ENCODE measurements around the gene CUEDC1. TPM values are rescaled to one million over a fixed set of nuclear protein-coding genes. Genes with fewer than 3 reads are reported as not detected.

Gene CUEDC1
- total and polyA plus RNA-seq, 2 of the 13 experiments (the other 11 are each of a cell fraction or from before 2014, with no cell fraction given) = 7.4 to 12.9 TPM

DNA sequence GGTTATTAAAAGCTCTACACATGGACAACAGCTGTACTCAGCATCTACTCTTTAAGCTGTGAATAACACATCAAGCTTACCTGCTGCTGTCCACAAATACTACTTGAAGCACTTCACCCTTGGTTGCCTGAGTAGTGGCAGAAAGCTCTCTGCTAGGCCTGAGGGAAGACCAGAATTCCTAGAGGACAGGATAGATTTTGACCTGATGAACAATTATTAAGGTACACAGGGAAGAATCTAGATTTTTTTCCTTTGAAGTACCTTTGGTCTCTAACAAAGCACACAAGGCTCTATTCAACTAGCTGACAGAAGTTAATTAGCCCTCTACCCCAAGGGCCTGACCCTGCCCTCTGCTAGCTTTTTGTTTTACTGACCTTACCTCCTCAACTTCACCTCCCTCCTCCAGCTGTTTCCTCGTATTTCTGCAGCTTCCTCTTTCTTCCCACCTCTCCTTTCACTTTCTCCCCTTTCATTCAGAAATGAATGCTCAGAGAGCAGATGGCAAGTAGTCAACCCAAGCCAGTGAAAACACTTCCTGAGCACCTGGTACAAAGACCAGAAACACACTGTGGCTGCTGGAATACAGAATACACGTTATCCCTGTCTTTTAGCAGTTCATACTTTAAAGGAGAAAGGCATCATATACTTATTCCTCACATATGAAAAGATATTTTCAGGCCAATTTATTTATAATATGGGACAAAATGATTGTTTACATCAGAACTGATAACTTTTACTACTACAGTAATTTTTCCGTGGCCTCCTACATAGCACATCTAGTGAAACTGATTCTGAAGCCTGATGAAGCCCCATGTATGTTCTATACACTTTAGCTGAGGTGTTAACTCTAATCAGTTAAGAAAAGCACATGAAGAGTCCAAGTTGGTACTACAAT is 38.5 kb upstream of the CUEDC1 start (continued):
- TF ChIP-seq, protein P1, sequence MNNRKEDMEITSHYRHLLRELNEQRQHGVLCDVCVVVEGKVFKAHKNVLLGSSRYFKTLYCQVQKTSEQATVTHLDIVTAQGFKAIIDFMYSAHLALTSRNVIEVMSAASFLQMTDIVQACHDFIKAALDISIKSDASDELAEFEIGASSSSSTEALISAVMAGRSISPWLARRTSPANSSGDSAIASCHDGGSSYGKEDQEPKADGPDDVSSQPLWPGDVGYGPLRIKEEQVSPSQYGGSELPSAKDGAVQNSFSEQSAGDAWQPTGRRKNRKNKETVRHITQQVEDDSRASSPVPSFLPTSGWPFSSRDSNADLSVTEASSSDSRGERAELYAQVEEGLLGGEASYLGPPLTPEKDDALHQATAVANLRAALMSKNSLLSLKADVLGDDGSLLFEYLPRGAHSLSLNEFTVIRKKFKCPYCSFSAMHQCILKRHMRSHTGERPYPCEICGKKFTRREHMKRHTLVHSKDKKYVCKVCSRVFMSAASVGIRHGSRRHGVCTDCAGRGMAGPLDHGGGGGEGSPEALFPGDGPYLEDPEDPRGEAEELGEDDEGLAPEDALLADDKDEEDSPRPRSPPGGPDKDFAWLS (CRISPR knock-in tag; IDR thresholded peaks at IDR 0.05; ENCODE audit: borderline replicate concordance) = no peak
- TF ChIP-seq, protein P2, sequence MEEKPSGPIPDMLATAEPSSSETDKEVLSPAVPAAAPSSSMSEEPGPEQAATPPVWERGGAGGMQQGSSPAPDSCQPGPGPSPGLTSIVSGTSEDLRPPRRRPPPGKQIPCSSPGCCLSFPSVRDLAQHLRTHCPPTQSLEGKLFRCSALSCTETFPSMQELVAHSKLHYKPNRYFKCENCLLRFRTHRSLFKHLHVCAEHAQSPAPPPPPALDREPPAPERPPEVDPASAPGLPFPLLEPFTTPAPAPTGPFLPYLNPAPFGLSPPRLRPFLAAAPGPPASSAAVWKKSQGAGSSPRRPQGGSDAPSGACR (CRISPR knock-in tag; IDR thresholded peaks at IDR 0.05) = no peak
- TF ChIP-seq CENPX (CRISPR knock-in tag; IDR thresholded peaks at IDR 0.05) = no peak
- no peak for TF ChIP-seq CREB1 (IDR thresholded peaks at IDR 0.05)
- TF ChIP-seq CREB1 (CRISPR knock-in tag; IDR thresholded peaks at IDR 0.05) = peak; percentile 49; the same call in 1 of the 2 replicates
- no peak for TF ChIP-seq MIXL1 (CRISPR knock-in tag; IDR thresholded peaks at IDR 0.05)
- TF ChIP-seq GATAD2A (CRISPR knock-in tag; IDR thresholded peaks at IDR 0.05) = no peak; the same call in 1 of the 2 replicates
- TF ChIP-seq ZFP41 (CRISPR knock-in tag; IDR thresholded peaks at IDR 0.05; ENCODE audit: borderline replicate concordance) = no peak
- TF ChIP-seq NR2F6 (IDR thresholded peaks at IDR 0.05) = peak; percentile 90
- peak; percentile 83 for TF ChIP-seq NR2F6 (CRISPR knock-in tag; IDR thresholded peaks at IDR 0.05)
- TF ChIP-seq SMYD3 (CRISPR knock-in tag; IDR thresholded peaks at IDR 0.05) = no peak
- no peak for TF ChIP-seq CBX2 (IDR thresholded peaks at IDR 0.05; ENCODE audit: low read depth, low read length)
- TF ChIP-seq CBX2 (CRISPR knock-in tag; IDR thresholded peaks at IDR 0.05; ENCODE audit: low read depth) = no peak
- 0 out of 2 replicates have a peak, but pooled peaks have one; percentile 29 for TF ChIP-seq NCOA2 (CRISPR knock-in tag; IDR thresholded peaks at IDR 0.05)
- TF ChIP-seq NFATC3 (CRISPR knock-in tag; IDR thresholded peaks at IDR 0.05) = no peak
- no peak for TF ChIP-seq RARG (CRISPR knock-in tag; IDR thresholded peaks at IDR 0.05; ENCODE audit: low read depth)
- TF ChIP-seq SNAPC2 (CRISPR knock-in tag; IDR thresholded peaks at IDR 0.05) = no peak
- TF ChIP-seq ZNF772 (CRISPR knock-in tag; IDR thresholded peaks at IDR 0.05) = no peak
- TF ChIP-seq MBNL3 (CRISPR knock-in tag; conservative IDR thresholded peaks at IDR 0.05) = no peak
- peak; percentile 47; the same call in 1 of the 2 replicates for TF ChIP-seq POLR2AphosphoS5 (IDR thresholded peaks at IDR 0.05; ENCODE audit: low read depth, low read length)
- TF ChIP-seq ZNF260 (CRISPR knock-in tag; IDR thresholded peaks at IDR 0.05; ENCODE audit: borderline replicate concordance, low read depth) = no peak
- no peak for TF ChIP-seq HOXA3 (CRISPR knock-in tag; IDR thresholded peaks at IDR 0.05)
- no peak for TF ChIP-seq TAF15 (IDR thresholded peaks at IDR 0.05; ENCODE audit: low read depth, low read length, poor library complexity, severe bottlenecking)
- TF ChIP-seq, protein P3, sequence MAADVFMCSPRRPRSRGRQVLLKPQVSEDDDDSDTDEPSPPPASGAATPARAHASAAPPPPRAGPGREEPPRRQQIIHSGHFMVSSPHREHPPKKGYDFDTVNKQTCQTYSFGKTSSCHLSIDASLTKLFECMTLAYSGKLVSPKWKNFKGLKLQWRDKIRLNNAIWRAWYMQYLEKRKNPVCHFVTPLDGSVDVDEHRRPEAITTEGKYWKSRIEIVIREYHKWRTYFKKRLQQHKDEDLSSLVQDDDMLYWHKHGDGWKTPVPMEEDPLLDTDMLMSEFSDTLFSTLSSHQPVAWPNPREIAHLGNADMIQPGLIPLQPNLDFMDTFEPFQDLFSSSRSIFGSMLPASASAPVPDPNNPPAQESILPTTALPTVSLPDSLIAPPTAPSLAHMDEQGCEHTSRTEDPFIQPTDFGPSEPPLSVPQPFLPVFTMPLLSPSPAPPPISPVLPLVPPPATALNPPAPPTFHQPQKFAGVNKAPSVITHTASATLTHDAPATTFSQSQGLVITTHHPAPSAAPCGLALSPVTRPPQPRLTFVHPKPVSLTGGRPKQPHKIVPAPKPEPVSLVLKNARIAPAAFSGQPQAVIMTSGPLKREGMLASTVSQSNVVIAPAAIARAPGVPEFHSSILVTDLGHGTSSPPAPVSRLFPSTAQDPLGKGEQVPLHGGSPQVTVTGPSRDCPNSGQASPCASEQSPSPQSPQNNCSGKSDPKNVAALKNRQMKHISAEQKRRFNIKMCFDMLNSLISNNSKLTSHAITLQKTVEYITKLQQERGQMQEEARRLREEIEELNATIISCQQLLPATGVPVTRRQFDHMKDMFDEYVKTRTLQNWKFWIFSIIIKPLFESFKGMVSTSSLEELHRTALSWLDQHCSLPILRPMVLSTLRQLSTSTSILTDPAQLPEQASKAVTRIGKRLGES (CRISPR knock-in tag; IDR thresholded peaks at IDR 0.05; ENCODE audit: borderline replicate concordance) = no peak
- TF ChIP-seq, protein P4, sequence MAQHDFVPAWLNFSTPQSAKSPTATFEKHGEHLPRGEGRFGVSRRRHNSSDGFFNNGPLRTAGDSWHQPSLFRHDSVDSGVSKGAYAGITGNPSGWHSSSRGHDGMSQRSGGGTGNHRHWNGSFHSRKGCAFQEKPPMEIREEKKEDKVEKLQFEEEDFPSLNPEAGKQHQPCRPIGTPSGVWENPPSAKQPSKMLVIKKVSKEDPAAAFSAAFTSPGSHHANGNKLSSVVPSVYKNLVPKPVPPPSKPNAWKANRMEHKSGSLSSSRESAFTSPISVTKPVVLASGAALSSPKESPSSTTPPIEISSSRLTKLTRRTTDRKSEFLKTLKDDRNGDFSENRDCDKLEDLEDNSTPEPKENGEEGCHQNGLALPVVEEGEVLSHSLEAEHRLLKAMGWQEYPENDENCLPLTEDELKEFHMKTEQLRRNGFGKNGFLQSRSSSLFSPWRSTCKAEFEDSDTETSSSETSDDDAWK (CRISPR knock-in tag; IDR thresholded peaks at IDR 0.05) = no peak

Data from HepG2 (cell line).